ENCODE measurements around the gene SPDYE11. TPM values are rescaled to one million over a fixed set of nuclear protein-coding genes. Genes with fewer than 3 reads are reported as not detected.

Gene SPDYE11, protein sequence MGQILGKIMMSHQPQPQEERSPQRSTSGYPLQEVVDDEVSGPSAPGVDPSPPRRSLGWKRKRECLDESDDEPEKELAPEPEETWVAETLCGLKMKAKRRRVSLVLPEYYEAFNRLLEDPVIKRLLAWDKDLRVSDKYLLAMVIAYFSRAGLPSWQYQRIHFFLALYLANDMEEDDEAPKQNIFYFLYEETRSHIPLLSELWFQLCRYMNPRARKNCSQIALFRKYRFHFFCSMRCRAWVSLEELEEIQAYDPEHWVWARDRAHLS
- total RNA-seq = not detected

DNA sequence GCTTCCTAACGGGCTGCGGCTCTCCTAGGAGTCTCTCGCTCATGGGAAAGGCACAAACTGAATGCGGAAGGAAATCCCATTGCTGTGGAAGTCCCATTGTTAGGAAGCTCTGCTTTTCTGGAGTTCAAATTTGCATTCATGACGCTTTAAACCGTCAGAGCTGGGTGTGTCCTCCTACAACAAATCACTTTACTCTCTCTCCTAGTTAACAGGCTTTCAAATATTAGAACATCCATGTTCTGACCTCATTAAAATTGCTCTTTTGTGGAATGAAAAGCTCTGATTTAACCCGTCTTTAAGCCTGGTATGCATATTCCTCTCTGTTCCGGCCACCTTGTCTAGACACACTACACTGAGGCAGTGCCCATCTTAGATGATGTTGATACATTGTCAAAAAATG lies at the start of gene SPDYE11:
SPDYE11 (minus strand) TSS at position 101 of the 400 bp plus-strand sequence. CDS start 1,800 bp downstream, outside the sequence.

DNA sequence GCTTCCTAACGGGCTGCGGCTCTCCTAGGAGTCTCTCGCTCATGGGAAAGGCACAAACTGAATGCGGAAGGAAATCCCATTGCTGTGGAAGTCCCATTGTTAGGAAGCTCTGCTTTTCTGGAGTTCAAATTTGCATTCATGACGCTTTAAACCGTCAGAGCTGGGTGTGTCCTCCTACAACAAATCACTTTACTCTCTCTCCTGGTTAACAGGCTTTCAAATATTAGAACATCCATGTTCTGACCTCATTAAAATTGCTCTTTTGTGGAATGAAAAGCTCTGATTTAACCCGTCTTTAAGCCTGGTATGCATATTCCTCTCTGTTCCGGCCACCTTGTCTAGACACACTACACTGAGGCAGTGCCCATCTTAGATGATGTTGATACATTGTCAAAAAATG lies 28.2 kb upstream of the SPDYE11 start, which contains the start of gene SPDYE9:
SPDYE9 (minus strand) TSS at position 101 of the 400 bp plus-strand sequence. CDS start 1,800 bp downstream, outside the sequence.

GRCh38 chr7:73029666-73030065 lies 28.0 kb downstream of the SPDYE11 start, which contains the start of gene SPDYE8:
TSS of gene SPDYE8 (minus strand) at chr7:73029766. CDS start at chr7:73027966, 1,800 bp downstream.

Small RNA genes lying within 50 kb of the gene (small RNA-seq; reads per million reads assigned to genes)
- 0 reads per million in 2 donors for gene RF00019

Other genes starting within 250 kb of the SPDYE11 start
- gene TYW1B, start 229.7 kb downstream of the SPDYE11 start, total RNA-seq = 1 to 10 TPM; 2.7 to 4.5 TPM
- gene POM121, start 132.8 kb downstream of the SPDYE11 start, total RNA-seq = 10 to 100 TPM in 1 of 2 donors, 1 to 10 TPM in 1; 7.6 to 10.3 TPM
- not detected for gene TRIM74, start 88.4 kb downstream of the SPDYE11 start, total RNA-seq
- gene SPDYE8, start 28.1 kb downstream of the SPDYE11 start, total RNA-seq = not detected
- not detected for gene SPDYE9, start 28.1 kb upstream of the SPDYE11 start, total RNA-seq

All from melanocyte of skin (primary cell).